ENCODE results near the gene CLOCK.

Gene CLOCK

DNA sequence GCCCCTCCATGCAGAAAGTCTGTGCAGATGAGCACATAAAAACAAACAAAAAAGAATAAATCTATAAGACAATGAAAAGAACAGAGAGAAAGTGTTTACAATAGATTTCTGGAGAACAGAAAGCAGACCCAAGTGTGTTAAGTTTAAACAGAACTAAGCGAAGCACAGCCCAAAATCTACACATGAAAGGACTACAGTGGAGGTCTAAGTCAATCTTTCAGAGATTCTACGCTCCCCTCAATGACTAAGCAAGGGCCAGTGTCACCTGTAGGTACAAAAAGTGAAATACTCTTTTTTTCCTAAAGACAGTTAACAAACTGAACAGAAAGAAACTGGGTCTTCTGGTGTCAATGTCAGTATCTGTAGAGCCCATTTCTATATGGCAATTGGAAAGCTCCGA is 18.2 kb downstream of the CLOCK start:
- TF ChIP-seq, protein P1, sequence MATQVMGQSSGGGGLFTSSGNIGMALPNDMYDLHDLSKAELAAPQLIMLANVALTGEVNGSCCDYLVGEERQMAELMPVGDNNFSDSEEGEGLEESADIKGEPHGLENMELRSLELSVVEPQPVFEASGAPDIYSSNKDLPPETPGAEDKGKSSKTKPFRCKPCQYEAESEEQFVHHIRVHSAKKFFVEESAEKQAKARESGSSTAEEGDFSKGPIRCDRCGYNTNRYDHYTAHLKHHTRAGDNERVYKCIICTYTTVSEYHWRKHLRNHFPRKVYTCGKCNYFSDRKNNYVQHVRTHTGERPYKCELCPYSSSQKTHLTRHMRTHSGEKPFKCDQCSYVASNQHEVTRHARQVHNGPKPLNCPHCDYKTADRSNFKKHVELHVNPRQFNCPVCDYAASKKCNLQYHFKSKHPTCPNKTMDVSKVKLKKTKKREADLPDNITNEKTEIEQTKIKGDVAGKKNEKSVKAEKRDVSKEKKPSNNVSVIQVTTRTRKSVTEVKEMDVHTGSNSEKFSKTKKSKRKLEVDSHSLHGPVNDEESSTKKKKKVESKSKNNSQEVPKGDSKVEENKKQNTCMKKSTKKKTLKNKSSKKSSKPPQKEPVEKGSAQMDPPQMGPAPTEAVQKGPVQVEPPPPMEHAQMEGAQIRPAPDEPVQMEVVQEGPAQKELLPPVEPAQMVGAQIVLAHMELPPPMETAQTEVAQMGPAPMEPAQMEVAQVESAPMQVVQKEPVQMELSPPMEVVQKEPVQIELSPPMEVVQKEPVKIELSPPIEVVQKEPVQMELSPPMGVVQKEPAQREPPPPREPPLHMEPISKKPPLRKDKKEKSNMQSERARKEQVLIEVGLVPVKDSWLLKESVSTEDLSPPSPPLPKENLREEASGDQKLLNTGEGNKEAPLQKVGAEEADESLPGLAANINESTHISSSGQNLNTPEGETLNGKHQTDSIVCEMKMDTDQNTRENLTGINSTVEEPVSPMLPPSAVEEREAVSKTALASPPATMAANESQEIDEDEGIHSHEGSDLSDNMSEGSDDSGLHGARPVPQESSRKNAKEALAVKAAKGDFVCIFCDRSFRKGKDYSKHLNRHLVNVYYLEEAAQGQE (IDR thresholded peaks at IDR 0.05; ENCODE audit: insufficient read depth in 1 of 2, low read depth in 2 of 2, low read length in 2 of 2), result no peak
- TF ChIP-seq TAF1 (IDR thresholded peaks at IDR 0.05; ENCODE audit: borderline replicate concordance, insufficient read depth, low read length), result no peak
- no peak for TF ChIP-seq POLR2AphosphoS5 (IDR thresholded peaks at IDR 0.05; ENCODE audit: low read depth, low read length)
- no peak for TF ChIP-seq SIN3A (IDR thresholded peaks at IDR 0.05; ENCODE audit: borderline replicate concordance, insufficient read depth, low read length)
- TF ChIP-seq FOXP2 (optimal IDR thresholded peaks at IDR 0.05; ENCODE audit: borderline replicate concordance, extremely low read depth, extremely low read length, insufficient read depth), result no peak

DNA sequence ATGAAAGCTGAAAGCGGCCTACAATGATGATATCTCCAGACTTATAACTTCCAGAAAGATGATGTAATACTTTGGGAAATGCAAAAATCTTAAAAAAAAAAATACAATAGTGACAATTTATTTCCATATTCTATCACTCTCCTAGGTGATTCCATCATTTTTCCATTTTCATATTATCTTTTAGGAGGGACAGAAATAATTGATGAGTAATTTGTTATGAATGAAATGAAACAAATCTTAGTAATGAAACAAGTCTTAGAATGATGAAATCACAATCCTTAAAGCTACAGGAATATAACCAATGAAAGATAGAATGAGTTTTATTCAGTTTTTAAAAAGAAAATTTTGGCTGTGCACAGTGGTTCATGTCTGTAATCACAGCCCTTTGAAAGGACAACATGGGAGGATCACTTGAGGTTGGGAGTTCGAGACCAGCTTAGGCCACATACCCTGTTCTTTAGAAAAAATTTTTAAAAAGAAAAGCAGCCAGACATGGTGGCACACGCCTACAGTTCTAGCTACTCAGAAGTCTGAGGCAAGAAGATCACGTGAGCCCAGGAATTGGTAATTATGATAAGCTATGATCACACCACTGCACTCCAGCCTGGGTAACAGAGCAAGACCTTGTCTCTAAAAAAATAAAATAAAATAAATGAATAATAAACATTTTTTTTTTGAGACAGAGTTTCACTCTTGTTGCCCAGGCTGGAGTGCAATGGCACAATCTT is 21.7 kb downstream of the CLOCK start:
- no peak for TF ChIP-seq POLR2AphosphoS5 (IDR thresholded peaks at IDR 0.05; ENCODE audit: low read depth, low read length)
- no peak for TF ChIP-seq FOXP2 (optimal IDR thresholded peaks at IDR 0.05; ENCODE audit: borderline replicate concordance, extremely low read depth, extremely low read length, insufficient read depth)
- TF ChIP-seq, protein P1 (IDR thresholded peaks at IDR 0.05; ENCODE audit: insufficient read depth in 1 of 2, low read depth in 2 of 2, low read length in 2 of 2), result no peak
- no peak for TF ChIP-seq TAF1 (IDR thresholded peaks at IDR 0.05; ENCODE audit: borderline replicate concordance, insufficient read depth, low read length)
- TF ChIP-seq SIN3A (IDR thresholded peaks at IDR 0.05; ENCODE audit: borderline replicate concordance, insufficient read depth, low read length), result no peak

DNA sequence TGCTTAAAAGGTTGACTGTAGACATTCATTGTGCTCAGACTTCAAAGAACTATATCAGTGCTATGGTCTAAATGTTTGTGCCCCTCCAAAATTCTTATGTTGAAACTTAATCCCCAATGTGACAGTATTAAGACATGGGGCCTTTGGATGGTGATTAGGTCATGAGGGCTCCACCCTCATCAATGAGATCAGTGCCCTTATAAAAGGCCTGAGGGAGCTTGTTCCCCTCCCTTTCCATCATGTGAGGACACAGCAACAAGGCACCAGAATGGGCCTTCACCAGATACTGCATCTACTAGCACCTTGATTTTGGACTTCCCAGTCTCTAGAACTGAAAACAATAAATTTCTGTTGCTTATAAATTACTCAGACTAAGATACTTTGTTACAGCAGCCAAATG is 28.3 kb downstream of the CLOCK start:
- TF ChIP-seq POLR2AphosphoS5 (IDR thresholded peaks at IDR 0.05; ENCODE audit: low read depth, low read length) (no peak), FOXP2 (optimal IDR thresholded peaks at IDR 0.05; ENCODE audit: borderline replicate concordance, extremely low read depth, extremely low read length, insufficient read depth) (no peak), SIN3A (IDR thresholded peaks at IDR 0.05; ENCODE audit: borderline replicate concordance, insufficient read depth, low read length) (no peak), TAF1 (IDR thresholded peaks at IDR 0.05; ENCODE audit: borderline replicate concordance, insufficient read depth, low read length) (no peak)
- TF ChIP-seq, protein P1 (IDR thresholded peaks at IDR 0.05; ENCODE audit: insufficient read depth in 1 of 2, low read depth in 2 of 2, low read length in 2 of 2), result no peak

DNA sequence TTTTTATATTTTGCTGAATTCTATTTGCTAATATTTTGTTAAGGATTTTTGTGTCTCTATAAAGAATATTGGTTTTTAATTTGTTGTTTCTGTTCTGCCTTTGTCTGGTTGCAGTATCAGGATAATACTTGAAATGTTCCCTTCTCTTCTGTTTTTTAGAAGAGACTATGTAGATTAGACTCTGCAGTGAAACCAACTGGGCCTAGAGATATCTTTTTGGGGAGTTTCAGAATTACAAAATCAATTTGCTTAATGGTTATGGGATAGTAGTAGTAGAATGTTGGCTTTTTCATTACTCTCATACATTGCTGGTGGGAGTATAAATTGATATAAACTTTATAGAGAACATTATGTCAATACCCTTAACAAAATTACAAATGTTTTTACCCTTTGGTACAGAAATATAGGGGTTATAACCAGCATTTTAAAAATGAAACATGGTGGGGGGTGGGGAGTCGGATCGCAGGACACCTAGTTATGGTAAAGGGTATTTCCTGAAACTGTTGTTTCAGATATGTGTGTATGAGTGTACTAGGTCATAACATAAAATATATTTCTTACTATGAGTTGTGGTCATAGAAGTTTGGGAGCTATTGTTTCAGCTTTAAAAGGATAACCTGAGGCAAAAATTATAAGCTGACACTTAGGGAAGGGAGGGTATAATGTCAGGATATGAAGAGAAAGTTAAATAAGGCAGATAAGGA is 29.0 kb downstream of the CLOCK start:
- no peak for TF ChIP-seq TAF1 (IDR thresholded peaks at IDR 0.05; ENCODE audit: borderline replicate concordance, insufficient read depth, low read length)
- TF ChIP-seq, protein P1 (IDR thresholded peaks at IDR 0.05; ENCODE audit: insufficient read depth in 1 of 2, low read depth in 2 of 2, low read length in 2 of 2), result no peak
- TF ChIP-seq POLR2AphosphoS5 (IDR thresholded peaks at IDR 0.05; ENCODE audit: low read depth, low read length), result no peak
- TF ChIP-seq SIN3A (IDR thresholded peaks at IDR 0.05; ENCODE audit: borderline replicate concordance, insufficient read depth, low read length), result no peak

All from PFSK-1 (cell line).